ENCODE measurements around the gene ZNF74. TPM values are rescaled to one million over a fixed set of nuclear protein-coding genes. Genes with fewer than 3 reads are reported as not detected.

ZNF74 gene
- total RNA-seq, 4 donors from 2014 or later = 9.3 to 17.5 (median 10.5) TPM

- peaks cover 28% of the 10 kb centered on the region for H3K4me1 ChIP-seq
- WGBS = 98% methylated on average over 5 of the region's 5 CpGs
- H3K36me3 ChIP-seq = peaks cover 5% of the 10 kb centered on the region
- TF ChIP-seq POLR2AphosphoS5 (IDR thresholded peaks at IDR 0.05) = no peak
- TF ChIP-seq POLR2A (IDR thresholded peaks at IDR 0.05) = no peak
- no peak for TF ChIP-seq EP300 (IDR thresholded peaks at IDR 0.05)
- TF ChIP-seq CTCF (IDR thresholded peaks at IDR 0.05) = no peak
- H3K9me3 ChIP-seq = no peaks in the 10 kb centered on the region
- DNase-seq (ENCODE audit: low spot score in 2 of 2) = no peak
- no peaks in the 10 kb centered on the region for H3K27me3 ChIP-seq
- no peak overlapping the region for H3K4me3 ChIP-seq
- no peak overlapping the region for H3K27ac ChIP-seq
Measured at GRCh38 chr22:20398420-20398819, 4.5 kb downstream of the ZNF74 start.

- Histone ChIP-seq H3K36me3 (peaks cover 16% of the 10 kb centered on the region), H3K27ac (no peak overlapping the region), H3K27me3 (no peaks in the 10 kb centered on the region), H3K4me3 (no peak overlapping the region), H3K9me3 (no peaks in the 10 kb centered on the region), H3K4me1 (peaks cover 18% of the 10 kb centered on the region)
- peak in 1 of 2 donors; percentile 40 for DNase-seq (ENCODE audit: low spot score in 2 of 2)
- 91% methylated on average over 4 of the region's 4 CpGs for WGBS
- no peak for TF ChIP-seq POLR2AphosphoS5 (IDR thresholded peaks at IDR 0.05)
- TF ChIP-seq POLR2A (IDR thresholded peaks at IDR 0.05) = no peak
Measured at GRCh38 chr22:20399866-20400605, 6.1 kb downstream of the ZNF74 start.

GRCh38 chr22:20400606-20401375, 6.8 kb downstream of the ZNF74 start:
- peaks cover 11% of the 10 kb centered on the region for H3K4me1 ChIP-seq
- DNase-seq (ENCODE audit: low spot score in 2 of 2) = peak in 1 of 2 donors; percentile 67
- TF ChIP-seq EP300 (IDR thresholded peaks at IDR 0.05) (no peak), CTCF (IDR thresholded peaks at IDR 0.05) (no peak), POLR2AphosphoS5 (IDR thresholded peaks at IDR 0.05) (no peak), POLR2A (IDR thresholded peaks at IDR 0.05) (no peak)
- H3K27ac ChIP-seq = no peak overlapping the region
- WGBS = 94% methylated on average over 15 of the region's 15 CpGs
- no peaks in the 10 kb centered on the region for H3K9me3 ChIP-seq
- no peak overlapping the region for H3K4me3 ChIP-seq
- peaks cover 24% of the 10 kb centered on the region for H3K36me3 ChIP-seq
- H3K27me3 ChIP-seq = no peaks in the 10 kb centered on the region

GRCh38 chr22:20401376-20402014, 7.5 kb downstream of the ZNF74 start:
- no peak for TF ChIP-seq CTCF (IDR thresholded peaks at IDR 0.05)
- no peak for TF ChIP-seq EP300 (IDR thresholded peaks at IDR 0.05)
- TF ChIP-seq POLR2A (IDR thresholded peaks at IDR 0.05) = no peak
- TF ChIP-seq POLR2AphosphoS5 (IDR thresholded peaks at IDR 0.05) = no peak
- no peaks in the 10 kb centered on the region for H3K27me3 ChIP-seq
- H3K27ac ChIP-seq = no peak overlapping the region
- no peak overlapping the region for H3K4me3 ChIP-seq
- peaks cover 31% of the 10 kb centered on the region for H3K36me3 ChIP-seq
- H3K4me1 ChIP-seq = peaks cover 5% of the 10 kb centered on the region
- peak in 1 of 2 donors; percentile 68 for DNase-seq (ENCODE audit: low spot score in 2 of 2)
- H3K9me3 ChIP-seq = no peaks in the 10 kb centered on the region
- 92% methylated on average over 11 of the region's 13 CpGs for WGBS

GRCh38 chr22:20402960-20403778, 9.2 kb downstream of the ZNF74 start:
- Histone ChIP-seq H3K9me3 (no peaks in the 10 kb centered on the region), H3K36me3 (peaks cover 43% of the 10 kb centered on the region), H3K4me1 (no peaks in the 10 kb centered on the region), H3K4me3 (no peak overlapping the region), H3K27me3 (no peaks in the 10 kb centered on the region), H3K27ac (no peak overlapping the region)
- TF ChIP-seq CTCF (IDR thresholded peaks at IDR 0.05) (no peak), POLR2AphosphoS5 (IDR thresholded peaks at IDR 0.05) (no peak), POLR2A (IDR thresholded peaks at IDR 0.05) (no peak), EP300 (IDR thresholded peaks at IDR 0.05) (no peak)
- 96% methylated on average over 8 of the region's 9 CpGs for WGBS
- no peak for DNase-seq (ENCODE audit: low spot score in 2 of 2)

Measured in suprapubic skin (tissue), 4 donors.